Tibial nerve (tissue), 4 donors: ENCODE results near the gene ELP4. TPM values are rescaled to one million over a fixed set of nuclear protein-coding genes. Genes with fewer than 3 reads are reported as not detected.

Experiments used
- DNase-seq, 2 donors: peaks; one replicate each; pipeline ENCODE4 v3.0.0-alpha.2; 2019; ENCODE audit warnings: low spot score in 2 of 2
- H3K27ac ChIP-seq, 4 donors: fragments of 200-600 bp; sonication (generic) in 3 of 4; one replicate each; pipeline ENCODE4 v1.5.1; 2017 to 2019; ENCODE audit warnings: mild to moderate bottlenecking in 1 of 4
- H3K27me3 ChIP-seq, 2 donors: fragments of 200-600 bp; sonication (generic) in 1 of 2; one replicate each; pipeline versions ENCODE4 v1.5.1 to v1.6.0; 2017 to 2019
- H3K36me3 ChIP-seq, 3 donors: fragments of 200-600 bp; sonication (generic); one replicate each; pipeline ENCODE4 v1.5.1; 2018 to 2019
- H3K4me1 ChIP-seq, 4 donors: fragments of 200-600 bp; sonication (generic) in 3 of 4; one replicate each; pipeline ENCODE4 v1.5.1; 2017 to 2019
- H3K4me3 ChIP-seq, 4 donors: fragments of 200-600 bp; sonication (generic) in 3 of 4; one replicate each; pipeline ENCODE4 v1.5.1; 2017 to 2019; ENCODE audit warnings: mild to moderate bottlenecking in 1 of 4, moderate library complexity in 1 of 4
- H3K9me3 ChIP-seq, 4 donors: fragments of 200-600 bp; sonication (generic) in 3 of 4; one replicate each; pipeline ENCODE4 v1.5.1; 2017 to 2019
- CTCF ChIP-seq, 5 experiments: fragments of 200-600 bp in 3 of 5; fragments of 450-650 bp in 2 of 5; sonication (generic) in 3 of 5; IDR thresholded peaks; one replicate each; pipeline ENCODE4 v1.5.1; 2016 to 2019; ENCODE audit warnings: antibody characterized with exemption in 5 of 5, mild to moderate bottlenecking in 3 of 5, moderate library complexity in 2 of 5
- EP300 ChIP-seq, 2 donors: sonication (generic); formaldehyde crosslinking; IDR thresholded peaks; one replicate each; pipeline ENCODE4 v1.6.1; 2017; ENCODE audit warnings: antibody characterized with exemption in 2 of 2, mild to moderate bottlenecking in 1 of 2
- POLR2A ChIP-seq, 2 donors: fragments of 450-650 bp; IDR thresholded peaks; one replicate each; pipeline ENCODE4 v1.6.1; 2017; ENCODE audit warnings: antibody characterized with exemption in 2 of 2, mild to moderate bottlenecking in 2 of 2, moderate library complexity in 2 of 2
- WGBS, 2 donors: methylation state at CpG; one replicate each; pipeline ENCODE4 v1.1.5; 2018; 5-methylcytosine and 5-hydroxymethylcytosine counted together
- total RNA-seq, 4 donors: library from RNA; depleted of rRNA; stranded (reverse); fragments of >200 nt; gene quantifications; one replicate each; pipeline ENCODE4 v1.1.0, GENCODE V29; 2016

The ELP4 gene
- total RNA-seq, 4 donors from 2014 or later, result 19.2 to 32.1 (median 29.7) TPM

GRCh38 chr11:31821766-31822165 is 312.2 kb downstream of the ELP4 start:
- no peak overlapping the region for H3K27ac ChIP-seq
- TF ChIP-seq POLR2A (IDR thresholded peaks at IDR 0.05) (no peak), CTCF (IDR thresholded peaks at IDR 0.05) (no peak), EP300 (IDR thresholded peaks at IDR 0.05) (no peak)

DNA sequence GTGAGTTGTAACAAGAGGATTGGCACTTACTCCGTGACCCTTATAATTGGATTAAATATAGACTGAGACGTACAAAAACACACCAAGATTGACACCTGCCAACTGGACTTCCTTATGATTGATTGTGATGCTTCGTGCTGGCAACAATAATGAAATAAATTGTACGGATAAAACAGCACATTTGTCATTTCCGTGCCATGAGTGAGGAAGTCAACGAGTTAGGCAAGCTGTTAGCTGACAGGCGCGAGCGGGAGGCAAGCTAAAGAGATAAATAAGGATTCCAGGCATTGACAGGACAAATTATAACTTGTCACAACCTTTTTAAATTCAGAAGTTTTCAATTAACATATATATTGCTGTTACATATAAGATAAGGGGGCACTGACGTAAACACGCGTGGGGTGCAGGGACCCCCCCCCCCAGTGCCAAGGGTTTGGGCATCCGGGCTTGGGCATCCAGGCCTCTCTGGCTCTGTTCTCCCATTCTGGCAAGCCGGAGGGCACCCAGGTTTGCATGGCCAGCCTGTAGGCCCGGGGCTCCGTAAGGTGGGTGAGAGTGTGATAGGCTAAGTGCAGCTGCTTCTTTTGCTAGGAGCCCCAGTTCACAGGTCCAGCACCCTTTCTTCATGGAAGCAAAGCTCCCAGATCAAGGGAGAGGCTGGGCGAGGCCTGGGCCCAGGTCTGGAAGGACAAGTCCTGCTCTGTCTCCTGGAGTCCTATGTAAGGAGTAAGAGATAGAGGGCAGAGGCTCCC is 312.8 kb downstream of the ELP4 start:
- H3K9me3 ChIP-seq, result no peaks in the 10 kb centered on the region
- H3K27ac ChIP-seq, result no peak overlapping the region
- TF ChIP-seq EP300 (IDR thresholded peaks at IDR 0.05) (no peak), CTCF (IDR thresholded peaks at IDR 0.05) (no peak), POLR2A (IDR thresholded peaks at IDR 0.05) (no peak)
- no peak overlapping the region for H3K4me3 ChIP-seq
- peaks cover 2 to 100% of the 10 kb centered on the region in 2 donors for H3K27me3 ChIP-seq
- 36 to 44% methylated on average over 17 of the region's 17 CpGs for WGBS, 2 donors
- H3K4me1 ChIP-seq, result peaks cover 0 to 57% (median 5%) of the 10 kb centered on the region in 4 donors
- no peaks in the 10 kb centered on the region for H3K36me3 ChIP-seq
- DNase-seq, result no peak

More at GRCh38 chr11:31821766-31822165, 312.2 kb downstream of the ELP4 start:
- Histone ChIP-seq H3K36me3 (no peaks in the 10 kb centered on the region), H3K4me3 (no peak overlapping the region), H3K9me3 (no peaks in the 10 kb centered on the region), H3K4me1 (peaks cover 0 to 57% (median 11%) of the 10 kb centered on the region in 4 donors), H3K27me3 (peaks cover 4 to 100% of the 10 kb centered on the region in 2 donors)
- 17 to 20% methylated on average over 8 of the region's 8 CpGs for WGBS, 2 donors
- no peak for DNase-seq

DNA sequence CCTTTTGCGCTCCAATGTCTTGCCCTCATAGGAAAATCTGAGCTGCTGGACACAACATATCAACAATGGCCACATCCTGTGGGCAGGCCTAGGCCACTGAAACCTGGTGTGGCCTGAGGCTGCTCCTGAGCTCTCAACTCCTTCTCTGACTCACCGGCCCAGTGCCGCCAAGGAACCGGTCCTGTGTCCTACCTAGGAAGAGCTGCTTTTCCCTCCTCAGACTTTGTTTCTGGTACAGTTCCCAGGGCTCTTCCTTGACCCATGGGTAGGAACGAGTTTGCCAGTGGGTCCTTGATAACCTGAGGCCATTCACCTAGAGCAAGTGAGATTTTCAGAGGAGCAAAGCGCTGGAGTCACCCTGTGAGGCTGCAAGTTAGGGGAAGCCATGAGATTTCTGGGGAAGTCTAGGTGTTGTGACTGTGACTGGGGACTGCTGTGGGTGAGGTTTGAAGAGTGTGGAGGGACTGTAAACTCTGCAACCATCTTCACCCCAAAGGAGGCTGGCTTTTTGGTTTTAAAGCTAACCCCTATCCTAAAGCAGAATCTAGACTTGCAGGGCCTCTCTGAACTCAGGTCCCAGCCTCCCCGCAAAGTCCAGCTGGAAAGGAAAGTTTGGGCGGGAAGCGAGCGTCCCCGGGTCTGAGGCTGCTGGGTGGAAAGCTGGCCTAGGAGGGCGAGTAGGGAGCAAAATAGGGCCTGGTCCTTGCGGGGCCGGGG is 313.5 kb downstream of the ELP4 start:
- Histone ChIP-seq H3K4me1 (peaks cover 0 to 53% (median 0%) of the 10 kb centered on the region in 4 donors), H3K27ac (no peak overlapping the region), H3K27me3 (peaks cover 2 to 100% of the 10 kb centered on the region in 2 donors), H3K9me3 (no peaks in the 10 kb centered on the region), H3K36me3 (no peaks in the 10 kb centered on the region), H3K4me3 (no peak overlapping the region)
- TF ChIP-seq CTCF (IDR thresholded peaks at IDR 0.05), result no peak
- no peak for TF ChIP-seq EP300 (IDR thresholded peaks at IDR 0.05)
- TF ChIP-seq POLR2A (IDR thresholded peaks at IDR 0.05), result no peak
- DNase-seq, result no peak
- WGBS, 2 donors, result 43 to 48% methylated on average over 13 to 14 of the region's 14 CpGs

DNA sequence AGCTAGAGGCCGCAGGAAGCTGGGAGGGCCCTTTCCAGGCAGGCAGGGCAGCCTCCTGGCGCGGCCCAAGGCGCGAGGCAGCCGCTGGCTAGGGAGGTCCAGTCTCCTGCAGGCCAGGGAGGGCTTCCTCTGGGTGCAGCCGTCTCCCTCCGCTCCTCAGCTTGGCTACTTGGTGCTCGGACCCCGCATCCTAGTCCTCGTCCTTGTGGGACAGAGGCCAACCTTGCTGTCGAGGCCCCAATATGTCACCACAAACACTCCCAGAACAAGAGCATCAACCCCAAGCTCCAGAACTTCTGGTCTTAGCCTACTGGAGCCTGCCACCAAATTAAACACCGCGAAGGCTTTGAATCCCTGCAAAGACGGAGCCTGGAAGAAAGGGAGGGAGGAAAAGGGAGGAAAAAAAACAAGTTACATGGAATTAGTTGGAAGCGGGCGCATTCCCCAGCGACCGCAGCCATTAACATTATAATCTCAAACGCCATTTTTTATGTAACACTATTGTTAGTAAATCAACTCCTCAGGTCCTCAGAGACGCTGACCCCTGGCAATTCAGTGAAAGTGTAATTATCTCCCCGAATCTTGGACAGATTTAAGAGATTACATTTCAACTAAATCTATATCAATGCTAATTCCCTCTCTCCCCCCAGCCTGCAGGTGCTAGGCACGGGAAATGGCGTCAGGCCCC is 314.2 kb downstream of the ELP4 start:
- H3K4me1 ChIP-seq, result peaks cover 0 to 49% (median 0%) of the 10 kb centered on the region in 4 donors
- 12 to 18% methylated on average over 18 to 19 of the region's 24 CpGs for WGBS, 2 donors
- no peak overlapping the region for H3K4me3 ChIP-seq
- H3K36me3 ChIP-seq, result no peaks in the 10 kb centered on the region
- no peak for DNase-seq
- peaks cover 2 to 100% of the 10 kb centered on the region in 2 donors for H3K27me3 ChIP-seq
- H3K27ac ChIP-seq, result no peak overlapping the region
- no peak for TF ChIP-seq CTCF (IDR thresholded peaks at IDR 0.05)
- H3K9me3 ChIP-seq, result no peaks in the 10 kb centered on the region
